Hematopoietic multipotent progenitor cell treated with erythropoietin and hydrocortisone succinate and interleukin-3 and kit ligand, for 17 days (in vitro differentiated cells): ENCODE data around the gene CATSPERB.
"Not testable (repeated sequence)": the region's sequence is repeated elsewhere in the genome, so short reads cannot be mapped to it uniquely, and the experiment has no call there.

Experiments
- DNase-seq: peaks from one replicate; pipeline ENCODE4 v3.0.0-alpha.2; 2015; ENCODE audit warnings: low spot score

The CATSPERB gene

DNA sequence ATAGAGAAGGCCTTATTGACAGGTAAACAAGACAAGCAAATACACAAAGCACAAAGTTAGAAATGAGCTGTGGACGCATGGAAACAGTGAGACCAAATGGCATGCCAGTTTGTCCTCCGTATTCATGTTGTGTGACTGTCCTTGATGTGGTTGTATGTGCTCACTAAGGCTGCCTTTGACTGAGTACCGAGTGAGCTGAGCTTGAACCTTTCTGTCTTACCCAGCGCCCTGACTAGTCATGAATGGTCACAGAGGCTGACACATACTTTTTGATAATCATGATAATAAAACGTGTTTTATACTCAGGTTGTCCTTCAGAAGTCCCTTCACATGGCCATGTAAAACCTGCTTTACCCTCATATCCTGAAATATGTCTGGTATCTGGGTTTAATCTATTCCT is 553 bp upstream of the CATSPERB start:
- DNase-seq, result no peak

- DNase-seq, result no peak
Observed at GRCh38 chr14:91731018-91731417, 868 bp downstream of the CATSPERB start.

DNA sequence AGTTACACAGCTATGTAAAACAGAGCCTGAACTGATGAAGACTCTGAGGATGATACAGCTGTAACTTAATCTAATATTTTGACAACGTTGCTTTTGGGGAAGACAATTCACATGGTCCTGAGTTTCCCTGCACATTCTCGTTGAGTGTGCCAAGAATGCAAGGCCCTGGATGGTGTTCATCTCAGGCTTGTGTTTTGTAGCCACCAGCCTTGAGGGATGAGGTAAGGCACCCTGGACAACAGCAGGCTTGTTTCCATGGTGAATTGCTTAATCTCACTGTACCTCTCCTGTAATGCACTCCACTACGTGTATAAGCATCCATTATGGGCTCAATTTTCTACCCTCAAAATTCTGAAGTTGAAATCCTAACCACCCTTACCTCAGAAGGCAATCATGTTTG is 2.1 kb downstream of the CATSPERB start:
- DNase-seq, result no peak

DNA sequence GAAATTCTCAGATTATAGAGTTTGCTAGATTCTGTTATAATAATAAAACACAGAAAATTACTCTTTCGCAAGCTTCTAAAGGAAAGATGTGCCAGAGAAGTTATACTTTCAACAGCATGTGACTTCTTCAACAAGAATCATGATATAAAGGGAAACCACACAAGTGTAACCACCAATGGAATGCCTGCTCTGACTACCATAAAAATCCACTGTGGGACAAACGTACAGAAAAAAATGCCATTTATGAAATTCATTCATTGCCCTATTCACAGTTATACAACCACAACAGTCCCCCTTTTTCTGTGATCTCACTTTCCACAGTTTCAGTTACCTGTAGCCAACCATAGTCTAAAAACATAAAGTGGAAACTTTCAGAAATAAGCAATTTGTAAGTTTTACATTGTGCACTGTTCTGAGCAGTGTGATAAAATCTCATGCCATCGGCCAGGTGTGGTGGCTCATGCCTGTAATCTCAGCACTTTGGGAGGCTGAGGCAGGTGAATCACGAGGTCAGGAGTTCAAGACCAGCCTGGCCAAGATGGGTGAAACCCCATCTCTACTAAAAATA is 3.2 kb downstream of the CATSPERB start:
- DNase-seq, result no peak

DNA sequence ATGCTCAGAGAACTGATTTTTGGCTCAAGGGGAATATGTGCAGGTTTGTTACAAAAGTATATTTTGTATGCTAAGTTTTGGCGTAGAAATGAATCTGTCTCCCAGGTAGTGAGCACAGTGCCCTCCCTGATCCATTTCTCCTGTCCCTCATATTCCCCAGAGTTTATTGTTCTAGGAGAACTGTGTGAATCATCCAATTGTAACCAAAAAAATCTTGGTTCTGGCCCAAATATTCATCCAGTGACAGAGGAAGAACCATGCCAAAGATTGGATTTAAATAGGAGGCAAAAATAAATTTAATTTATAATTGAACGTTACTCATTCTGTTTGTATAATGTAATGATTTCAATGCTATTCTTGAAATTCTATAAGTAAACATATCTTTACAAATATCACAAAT is 4.8 kb downstream of the CATSPERB start:
- no peak for DNase-seq

DNA sequence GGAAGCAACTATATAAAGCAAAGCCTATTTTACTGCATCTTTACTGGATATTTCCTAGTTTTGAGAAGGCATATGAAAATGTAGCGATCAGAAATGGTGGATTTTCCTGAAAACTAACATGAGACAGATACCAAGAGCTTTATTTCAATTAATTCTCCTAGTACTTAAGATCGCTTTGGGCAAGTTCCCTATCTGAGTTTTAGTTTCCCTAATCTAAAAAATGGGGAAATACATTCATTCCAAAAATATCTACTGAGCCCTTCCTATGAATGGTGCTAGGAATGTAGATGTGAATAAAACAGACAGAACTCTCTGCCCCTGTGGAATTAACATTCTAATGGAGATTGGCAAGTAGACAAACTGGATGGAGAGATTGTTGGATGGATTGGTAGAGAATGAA is 8.4 kb downstream of the CATSPERB start:
- no peak for DNase-seq

- no peak for DNase-seq
Observed at GRCh38 chr14:91722386-91722785, 9.5 kb downstream of the CATSPERB start.

GRCh38 chr14:91719839-91720238 is 12.0 kb downstream of the CATSPERB start:
- no peak for DNase-seq

- DNase-seq, result no peak
Observed at GRCh38 chr14:91716999-91717398, 14.9 kb downstream of the CATSPERB start.

- DNase-seq, result no peak
Observed at GRCh38 chr14:91714805-91715204, 17.1 kb downstream of the CATSPERB start.

DNA sequence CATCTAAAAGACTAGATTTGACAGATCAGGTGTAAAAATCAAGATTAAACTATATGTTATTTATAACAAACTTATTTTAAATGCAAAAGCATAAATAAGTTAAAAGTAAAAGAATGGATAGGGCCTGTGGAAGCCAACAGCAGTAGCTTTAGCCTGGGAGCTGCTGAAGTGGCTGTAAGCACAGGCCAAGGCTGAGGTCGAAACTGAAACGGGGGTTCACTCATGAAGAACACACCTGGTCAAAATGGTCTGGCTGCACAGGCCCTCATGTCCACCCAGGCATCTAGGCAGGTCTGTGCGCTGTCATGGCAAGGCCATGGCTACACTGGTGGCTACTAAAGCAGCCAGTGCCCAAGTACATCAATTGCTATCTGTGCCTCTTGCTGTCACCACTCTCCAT is 23.1 kb downstream of the CATSPERB start:
- no peak for DNase-seq

DNA sequence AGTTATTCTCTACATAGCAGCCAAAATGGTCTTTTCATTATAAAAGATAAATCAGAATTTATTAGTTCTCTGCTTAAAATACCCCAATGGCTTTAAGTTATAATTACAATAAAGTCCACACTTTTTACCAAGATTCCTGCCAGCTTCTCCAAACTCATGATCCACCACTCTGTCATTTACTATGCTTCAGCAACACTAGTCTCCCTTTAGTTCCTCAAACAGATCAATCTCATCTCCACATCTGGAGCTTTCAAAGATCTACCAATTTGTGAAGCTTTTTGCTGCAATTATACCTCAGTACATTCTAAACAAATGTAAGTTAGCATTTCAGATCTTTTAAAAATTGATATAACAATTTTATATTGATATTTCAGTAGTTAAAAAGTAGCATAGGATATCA is 24.9 kb downstream of the CATSPERB start:
- no peak for DNase-seq

GRCh38 chr14:91694643-91695042 is 37.2 kb downstream of the CATSPERB start:
- DNase-seq, result no peak

GRCh38 chr14:91693346-91693745 is 38.5 kb downstream of the CATSPERB start:
- DNase-seq, result no peak

DNA sequence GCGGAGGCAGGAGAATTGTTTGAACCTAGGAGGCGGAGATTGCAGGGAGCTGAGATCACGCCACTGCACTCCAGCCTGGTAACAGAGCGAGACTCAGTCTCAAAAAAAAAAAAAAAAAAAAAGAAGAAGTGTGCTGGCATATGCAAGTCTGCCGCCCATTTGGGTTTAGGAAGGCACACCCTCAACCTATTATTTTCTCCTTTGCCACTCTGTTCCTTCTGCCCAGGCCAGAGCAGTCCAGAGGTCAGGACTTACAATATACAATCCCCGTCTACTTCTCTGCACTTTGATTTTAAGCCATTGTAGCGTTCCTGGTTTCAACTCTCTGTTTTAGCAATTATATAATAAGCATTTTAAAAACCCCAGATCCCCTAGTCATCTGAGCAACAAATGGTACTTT is 39.8 kb downstream of the CATSPERB start:
- DNase-seq, result no peak

DNA sequence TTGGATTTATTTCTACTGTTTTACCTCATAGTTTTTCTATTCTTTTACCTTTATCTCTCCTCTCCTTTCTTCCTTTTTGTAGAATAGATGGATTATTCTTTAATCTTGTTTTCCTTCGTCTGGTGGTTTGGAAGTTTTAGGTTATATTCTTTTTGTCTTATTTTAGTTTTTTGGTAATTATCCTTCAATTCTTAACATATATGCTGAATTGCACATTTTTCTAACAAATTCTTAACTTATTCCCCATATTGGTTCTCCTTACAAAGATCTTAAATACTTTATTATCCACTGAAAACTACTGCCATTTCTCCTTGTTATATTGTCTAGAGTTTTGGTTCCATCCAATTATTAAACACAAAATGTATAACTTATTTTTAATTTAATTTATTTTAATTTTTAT is 42.3 kb downstream of the CATSPERB start:
- DNase-seq, result no peak

DNA sequence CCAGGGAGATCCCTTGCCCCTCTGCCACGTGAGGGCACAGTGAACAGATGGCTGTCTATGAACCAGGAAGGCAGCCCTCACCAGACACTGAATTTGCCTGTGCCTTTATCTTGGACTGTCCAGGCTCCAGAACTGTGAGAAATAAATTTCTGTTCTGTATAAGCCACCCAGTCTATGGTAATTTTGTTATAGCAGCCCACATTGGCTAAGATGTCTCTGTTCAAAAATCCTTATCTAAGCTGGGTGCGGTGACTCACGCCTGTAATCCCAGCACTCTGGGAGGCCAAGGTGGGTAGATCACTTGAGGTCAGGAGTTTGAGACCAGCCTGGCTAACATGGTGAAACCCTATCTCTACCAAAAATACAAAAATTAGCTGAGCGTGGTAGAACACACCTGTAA is 44.5 kb downstream of the CATSPERB start:
- not testable (repeated sequence) for DNase-seq

DNA sequence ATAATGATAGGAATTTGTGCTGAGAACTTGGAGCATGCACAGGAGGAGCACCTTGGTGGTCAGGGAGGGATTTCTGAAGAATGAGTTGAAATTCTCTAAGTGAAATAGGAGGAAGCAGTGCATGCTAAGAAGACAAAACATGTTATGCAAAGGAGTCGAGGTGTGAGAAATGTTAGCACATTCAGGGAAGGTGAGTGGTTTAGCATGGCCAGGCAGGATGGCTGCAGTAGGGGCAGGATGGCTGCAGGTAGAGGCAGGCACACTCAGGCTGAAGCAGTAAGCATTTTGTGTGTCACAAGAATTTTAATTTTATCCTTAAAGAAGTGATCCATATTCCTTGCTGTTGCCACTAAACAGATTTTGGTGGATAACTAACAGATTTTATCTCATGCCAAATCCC is 46.3 kb downstream of the CATSPERB start:
- no peak for DNase-seq

- no peak for DNase-seq
Observed at GRCh38 chr14:91681893-91682563, 49.9 kb downstream of the CATSPERB start.

- no peak for DNase-seq
Observed at GRCh38 chr14:91681118-91681517, 50.8 kb downstream of the CATSPERB start.

DNA sequence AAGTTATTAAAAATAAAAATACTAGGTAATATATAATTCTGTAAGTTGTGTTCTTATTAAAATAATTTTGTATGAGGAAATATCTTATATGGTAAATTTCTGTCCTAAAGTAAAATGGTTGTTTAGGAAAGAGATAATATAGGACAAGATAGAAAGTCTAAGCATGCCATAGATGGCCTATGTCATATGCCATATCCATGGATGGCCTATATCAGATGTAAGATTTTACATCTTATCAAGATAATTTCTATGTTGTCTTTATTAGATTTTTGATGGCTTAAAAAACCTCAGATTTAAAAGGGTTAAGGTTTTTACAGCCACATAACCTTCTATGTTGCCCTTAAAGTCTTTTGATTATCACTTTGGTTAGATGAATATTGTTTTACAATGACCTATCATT is 52.6 kb downstream of the CATSPERB start:
- no peak for DNase-seq

DNA sequence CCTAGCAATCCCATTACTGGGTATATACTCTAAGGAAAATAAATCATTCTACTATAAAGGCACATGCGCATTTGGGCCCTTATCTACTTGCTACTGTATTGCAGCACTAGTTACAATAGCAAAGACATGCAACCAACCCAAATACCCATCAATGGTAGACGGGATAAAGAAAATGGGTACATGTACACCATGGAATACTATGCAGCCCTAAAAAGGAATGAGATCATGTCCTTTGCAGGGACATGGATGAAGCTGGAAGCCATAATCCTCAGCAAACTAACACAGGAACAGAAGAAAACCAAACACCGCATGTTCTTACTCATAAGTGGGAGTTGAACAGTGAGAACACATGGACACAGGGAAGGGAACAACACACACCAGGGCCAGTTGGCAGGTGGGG is 54.2 kb downstream of the CATSPERB start:
- DNase-seq, result not testable (repeated sequence)

DNA sequence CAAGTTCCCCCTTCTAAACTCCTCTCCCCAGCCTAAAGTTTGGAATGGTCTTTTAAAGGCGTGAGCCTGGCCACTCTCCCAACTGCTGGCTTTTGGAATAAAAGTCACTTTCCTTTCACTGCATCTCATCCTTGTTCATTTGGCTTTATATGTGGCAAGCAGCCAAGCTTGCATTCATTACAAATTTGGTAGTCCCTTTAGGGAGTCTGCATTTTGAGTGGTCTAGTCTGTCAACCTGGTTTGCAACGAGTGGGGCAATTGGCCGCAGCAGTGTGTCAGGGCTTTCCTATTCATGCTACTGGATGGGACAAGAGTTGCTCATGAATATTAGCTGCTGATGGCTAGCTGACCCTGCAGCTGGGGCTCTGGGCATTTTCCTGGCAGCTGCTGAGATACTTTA is 57.0 kb downstream of the CATSPERB start:
- no peak for DNase-seq

- DNase-seq, result no peak
Observed at GRCh38 chr14:91669867-91670266, 62.0 kb downstream of the CATSPERB start.
